SK-N-MC (cell line): ENCODE results near the gene SCAF1.

Source experiments
- EZH2 ChIP-seq: fragments of 200-600 bp; sonication (generic); IDR thresholded peaks from one replicate; pipeline ENCODE4 v1.6.1; 2017; ENCODE audit warnings: antibody characterized with exemption
- FOXP2 ChIP-seq: optimal IDR thresholded peaks from 2 replicates; pipeline ENCODE3; 2011; ENCODE audit warnings: mild to moderate bottlenecking, moderate library complexity; ENCODE audit not compliant: insufficient read depth; ENCODE audit errors: extremely low read length, control extremely low read depth
- POLR2AphosphoS5 ChIP-seq: IDR thresholded peaks from 2 replicates; pipeline ENCODE4 v1.6.1; 2012; ENCODE audit warnings: mild to moderate bottlenecking, low read depth, low read length, borderline replicate concordance

DNA sequence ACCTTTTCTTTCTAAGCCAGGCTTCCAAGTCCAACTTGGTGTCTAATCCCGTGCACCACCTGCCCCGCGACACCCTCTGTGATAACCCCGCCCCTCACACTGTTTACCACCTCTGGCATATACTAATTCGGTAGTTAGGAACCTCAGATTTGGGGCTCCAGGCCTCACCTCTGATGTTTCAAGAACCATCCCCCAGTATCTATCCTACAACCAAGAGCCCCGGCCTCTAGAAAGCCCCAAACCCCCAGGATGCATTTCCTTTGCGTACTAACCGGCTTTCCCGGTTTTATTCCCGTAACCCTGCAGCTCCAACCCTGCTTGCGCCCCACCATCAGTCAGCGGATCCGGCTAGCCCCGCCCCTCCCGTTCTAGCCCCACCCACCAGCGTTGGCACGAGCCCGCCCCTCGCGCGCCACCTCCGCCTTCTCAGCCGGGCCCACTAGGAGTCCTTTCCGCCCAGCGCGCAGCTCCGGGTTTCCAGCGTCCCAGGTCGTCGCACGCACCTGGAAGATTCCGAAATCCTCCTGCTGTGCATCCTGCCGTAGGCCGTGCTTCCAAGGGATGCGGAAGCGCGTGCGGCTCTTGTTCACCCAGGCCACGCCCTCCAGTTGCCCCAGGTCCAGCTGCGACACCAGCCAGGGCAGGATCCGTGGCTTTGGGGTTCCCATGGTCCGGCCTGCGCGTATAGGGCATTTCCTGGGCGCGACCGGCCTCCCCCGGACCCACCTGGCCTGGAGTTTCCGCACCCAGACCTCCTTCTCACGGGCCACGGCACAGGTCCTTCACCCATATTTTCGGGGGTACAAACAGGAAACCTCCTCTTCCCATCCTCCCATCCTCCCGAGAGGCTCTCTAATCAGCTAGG lies 22.4 kb downstream of the SCAF1 start:
- TF ChIP-seq EZH2 (no peak), POLR2AphosphoS5 (peak; percentile 82), FOXP2 (no peak)
